Erythroblast (primary cell): ENCODE data around the gene ASCL2.

Experiments
- GATA1 ChIP-seq: IDR thresholded peaks from 2 replicates; pipeline ENCODE4 v1.6.1; 2011; ENCODE audit warnings: low read depth, mild to moderate bottlenecking, control low read depth, low read length, moderate library complexity
- POLR2A ChIP-seq: IDR thresholded peaks from 2 replicates; pipeline ENCODE4 v1.6.1; 2011; ENCODE audit warnings: mild to moderate bottlenecking, low read length

DNA sequence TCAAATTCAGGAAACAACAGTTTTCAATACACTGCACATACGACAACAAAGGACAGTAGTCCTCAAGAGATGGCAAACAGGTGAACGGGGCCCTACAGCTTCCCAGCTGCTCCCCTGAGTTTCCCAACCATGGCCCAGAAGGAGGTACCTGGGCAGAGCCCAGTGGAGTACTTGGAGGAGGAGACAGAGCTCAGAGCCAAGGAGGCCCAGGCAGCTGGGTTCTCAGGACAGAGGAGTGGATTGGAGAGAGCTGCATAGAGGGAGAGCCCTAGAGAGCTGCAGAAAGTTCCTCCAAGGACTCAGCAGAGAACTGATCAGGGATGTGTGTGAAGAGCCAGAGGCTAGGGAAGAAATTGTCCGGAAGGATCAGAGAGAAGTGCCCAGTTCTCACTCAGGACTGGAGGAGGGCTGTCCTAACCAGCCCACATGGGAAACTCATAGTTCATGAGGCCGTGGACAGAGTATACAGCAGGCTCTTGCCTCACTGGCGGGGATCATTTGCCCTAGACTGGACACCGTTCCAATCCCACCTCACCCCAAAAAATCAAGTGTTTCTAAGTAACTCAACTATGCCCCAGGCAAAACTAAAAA, 7.6 kb upstream of the ASCL2 start:
- TF ChIP-seq POLR2A (no peak), GATA1 (no peak)
